Ovary (tissue), 9 donors: ENCODE results near the gene LILRB1. TPM values are rescaled to one million over a fixed set of nuclear protein-coding genes. Genes with fewer than 3 reads are reported as not detected.

Experiments
- DNase-seq, 5 donors: peaks; one replicate each; pipeline ENCODE4 v3.0.0-alpha.2; 2019 to 2020
- H3K27ac ChIP-seq, 2 donors: fragments of 200-600 bp; one replicate each; pipeline versions ENCODE4 v1.5.1 to v1.8.0; 2019 to 2022
- H3K27me3 ChIP-seq: fragments of 200-600 bp; one replicate; pipeline ENCODE4 v1.8.0; 2022
- H3K36me3 ChIP-seq: fragments of 200-600 bp; sonication (generic); one replicate; pipeline ENCODE4 v1.5.1; 2019
- H3K4me1 ChIP-seq: one replicate; pipeline ENCODE4 v1.8.1; 2013; ENCODE audit warnings: mild to moderate bottlenecking, moderate library complexity; ENCODE audit not compliant: insufficient read depth
- H3K4me3 ChIP-seq: fragments of 200-600 bp; sonication (generic); one replicate; pipeline ENCODE4 v1.5.1; 2017
- H3K9me3 ChIP-seq, 2 donors: fragments of 200-600 bp in 1 of 2; sonication (generic) in 1 of 2; one replicate each; pipeline versions ENCODE4 v1.5.1 to v1.8.1; 2013 to 2019; ENCODE audit warnings: mild to moderate bottlenecking in 1 of 2, moderate library complexity in 1 of 2
- EP300 ChIP-seq: sonication (generic); formaldehyde crosslinking; IDR thresholded peaks from one replicate; pipeline ENCODE4 v1.6.1; 2017; ENCODE audit warnings: antibody characterized with exemption
- POLR2A ChIP-seq: fragments of 450-650 bp; IDR thresholded peaks from one replicate; pipeline ENCODE4 v1.6.1; 2017; ENCODE audit warnings: antibody characterized with exemption, mild to moderate bottlenecking, moderate library complexity
- WGBS, 3 donors: extraction: QIAGEN DNeasy Blood & Tissue Kit in 1 of 3; methylation state at CpG; one replicate each; pipeline versions ENCODE4 v1.1.5 to v1.1.7; 2013 to 2017; 5-methylcytosine and 5-hydroxymethylcytosine counted together
- intact Hi-C, 4 donors: fragments of 100-400 bp; cut with DNase I; formaldehyde crosslinking; loops; one replicate each; pipeline versions ENCODE4 v1.11.0 to v1.15.1; 2022 to 2023
- polyA plus RNA-seq, 2 donors: library from polyadenylated mRNA; stranded (reverse); fragments of 200-250 nt in 1 of 2; fragments of 350-450 nt in 1 of 2; fragmentation: Illumina TruSeq in 1 of 2; extraction: RNeasy Lipid Tissue Mini Kit (QIAGEN cat#74804) in 1 of 2; gene quantifications; one replicate each; pipeline ENCODE4 v1.2.3, GENCODE V29; 2013 to 2014
- total RNA-seq, 7 donors: library from RNA; depleted of rRNA in 2 of 7; stranded (reverse); fragments of >200 nt in 2 of 7; fragmentation: NEBNext Ultra II Directional in 3 of 7; extraction: Animal tissue kit (Norgen Biotek cat#: 25700) in 3 of 7; gene quantifications; one replicate each; pipeline versions ENCODE4 v1.1.0 to v1.2.4, GENCODE V29; 2016 to 2023
- TF ChIP-seq, protein P1 (sequence below), 3 donors: fragments of 450-650 bp in 2 of 3; fragments of 200-600 bp in 1 of 3; IDR thresholded peaks; one replicate each; pipeline versions ENCODE4 v1.5.1 to v1.8.0; 2016 to 2022; ENCODE audit warnings: antibody characterized with exemption in 3 of 3, mild to moderate bottlenecking in 1 of 3
- donor health status: DM: no; HTN: no; CAD: no; lungs with moderate emphysema.
- donor health status: DM: no; HTN: no; CAD: no.
- donor health status: Bipolar disorder and iron deficiency.
- donor health status: DM: yes; HTN: yes; CAD: no.
- donor health status: DM: no; HTN: no; CAD: no.
- donor health status: DM: yes; HTN: yes; CAD: no.

LILRB1 gene
- total and polyA plus RNA-seq, 9 donors = 0.60 to 12.1 (median 1.6) TPM

DNA sequence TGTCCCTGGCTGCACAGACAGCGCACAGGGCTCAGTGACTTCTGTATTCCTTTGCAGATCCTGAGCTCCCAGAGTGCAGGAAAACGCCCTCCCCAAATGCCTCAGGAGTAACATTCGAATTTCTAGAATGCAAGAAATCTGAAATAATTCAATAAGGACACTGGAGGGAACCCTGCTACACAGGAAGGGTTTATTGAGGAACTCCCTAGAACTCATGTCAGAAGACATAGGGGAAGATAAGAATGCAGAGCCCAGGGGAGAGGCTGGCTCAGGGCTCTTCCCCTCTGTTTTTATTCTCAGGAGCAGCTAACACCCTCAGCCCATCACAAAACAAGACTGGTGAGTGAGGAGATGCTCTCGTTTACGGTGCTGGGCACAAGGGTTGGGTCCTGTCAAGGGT is 30.1 kb upstream of the LILRB1 start:
- 60 to 69% (median 61%) methylated on average over 5 of the region's 5 CpGs for WGBS, 3 donors
- intact Hi-C loops = no loop called here
- no peak overlapping the region for H3K4me3 ChIP-seq
- H3K9me3 ChIP-seq = no peaks in the 10 kb centered on the region
- no peaks in the 10 kb centered on the region for H3K36me3 ChIP-seq
- H3K27me3 ChIP-seq = no peaks in the 10 kb centered on the region
- no peaks in the 10 kb centered on the region for H3K4me1 ChIP-seq
- TF ChIP-seq, protein P1, sequence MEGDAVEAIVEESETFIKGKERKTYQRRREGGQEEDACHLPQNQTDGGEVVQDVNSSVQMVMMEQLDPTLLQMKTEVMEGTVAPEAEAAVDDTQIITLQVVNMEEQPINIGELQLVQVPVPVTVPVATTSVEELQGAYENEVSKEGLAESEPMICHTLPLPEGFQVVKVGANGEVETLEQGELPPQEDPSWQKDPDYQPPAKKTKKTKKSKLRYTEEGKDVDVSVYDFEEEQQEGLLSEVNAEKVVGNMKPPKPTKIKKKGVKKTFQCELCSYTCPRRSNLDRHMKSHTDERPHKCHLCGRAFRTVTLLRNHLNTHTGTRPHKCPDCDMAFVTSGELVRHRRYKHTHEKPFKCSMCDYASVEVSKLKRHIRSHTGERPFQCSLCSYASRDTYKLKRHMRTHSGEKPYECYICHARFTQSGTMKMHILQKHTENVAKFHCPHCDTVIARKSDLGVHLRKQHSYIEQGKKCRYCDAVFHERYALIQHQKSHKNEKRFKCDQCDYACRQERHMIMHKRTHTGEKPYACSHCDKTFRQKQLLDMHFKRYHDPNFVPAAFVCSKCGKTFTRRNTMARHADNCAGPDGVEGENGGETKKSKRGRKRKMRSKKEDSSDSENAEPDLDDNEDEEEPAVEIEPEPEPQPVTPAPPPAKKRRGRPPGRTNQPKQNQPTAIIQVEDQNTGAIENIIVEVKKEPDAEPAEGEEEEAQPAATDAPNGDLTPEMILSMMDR (IDR thresholded peaks at IDR 0.05) = no peak
- TF ChIP-seq POLR2A (no peak), EP300 (no peak)
- no peak overlapping the region for H3K27ac ChIP-seq
- no peak for DNase-seq

DNA sequence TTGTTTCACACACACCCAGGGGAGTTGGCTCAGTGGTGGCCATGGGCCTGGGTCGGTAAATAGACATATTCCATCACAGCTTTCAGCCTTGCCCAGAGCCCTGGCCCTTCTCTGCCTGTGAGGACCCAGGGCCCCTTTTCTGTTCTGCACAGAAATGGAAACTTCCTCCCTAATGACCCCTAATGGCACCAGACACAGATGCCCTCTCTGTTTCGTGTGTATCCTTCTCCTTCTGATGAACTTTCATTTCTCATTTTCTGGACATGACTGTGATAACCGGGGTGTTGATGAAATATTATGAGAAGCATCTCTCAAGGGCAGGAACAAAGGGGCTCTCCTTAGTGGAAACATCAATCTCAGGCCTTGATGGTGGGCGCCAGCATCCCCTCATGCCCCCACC is 24.1 kb upstream of the LILRB1 start:
- TF ChIP-seq EP300 (no peak), POLR2A (no peak)
- TF ChIP-seq, protein P1 (IDR thresholded peaks at IDR 0.05) = no peak
- intact Hi-C loops = no loop called here
- H3K36me3 ChIP-seq = no peaks in the 10 kb centered on the region
- no peak overlapping the region for H3K4me3 ChIP-seq
- no peaks in the 10 kb centered on the region for H3K27me3 ChIP-seq
- WGBS, 3 donors = 36 to 60% (median 56%) methylated on average over 4 of the region's 4 CpGs
- H3K4me1 ChIP-seq = no peaks in the 10 kb centered on the region
- no peaks in the 10 kb centered on the region for H3K9me3 ChIP-seq
- DNase-seq = no peak
- H3K27ac ChIP-seq = no peak overlapping the region

DNA sequence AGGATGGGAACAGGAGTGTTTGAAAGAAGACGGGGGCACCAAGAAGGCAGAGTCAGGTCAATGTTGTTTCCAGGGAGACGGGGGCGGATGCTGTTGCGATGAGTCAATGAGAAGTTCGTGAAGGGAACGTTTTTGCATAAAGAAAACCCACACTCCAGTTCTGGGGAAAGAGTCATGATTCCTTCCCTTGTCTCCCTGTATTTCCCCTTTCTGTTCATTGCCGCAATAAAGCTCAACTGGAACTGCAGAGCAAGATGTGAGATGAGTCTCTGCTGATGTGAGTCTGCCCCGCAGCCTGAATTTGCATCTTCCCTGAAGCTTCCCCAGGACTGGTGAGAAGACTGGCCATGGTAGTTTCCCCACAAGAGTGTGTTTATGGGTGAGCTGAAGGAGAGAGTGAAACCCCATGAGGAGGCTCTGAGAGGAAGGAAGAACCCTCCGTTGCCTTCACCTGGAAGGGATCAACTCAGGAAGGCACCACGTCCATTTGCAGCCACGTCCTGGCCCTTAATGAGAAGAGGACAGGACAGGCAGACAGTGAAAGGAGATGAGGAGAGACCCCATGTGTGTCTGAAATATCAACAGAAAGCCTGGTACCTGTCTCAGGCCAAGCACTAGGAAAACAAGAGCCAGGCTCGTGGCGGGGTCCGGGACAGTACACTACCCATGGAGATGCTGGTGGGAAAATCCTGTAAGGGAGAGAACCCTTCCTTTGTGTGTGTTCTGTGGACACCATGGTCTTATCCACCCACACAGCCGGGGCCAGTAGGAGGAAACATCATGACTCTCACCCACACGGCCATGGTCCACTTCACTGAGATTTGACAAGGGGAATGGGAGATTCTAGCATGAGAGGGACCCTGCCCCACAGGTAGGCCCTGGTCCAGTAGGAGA is 23.1 kb upstream of the LILRB1 start:
- no peak overlapping the region for H3K27ac ChIP-seq
- H3K36me3 ChIP-seq = no peaks in the 10 kb centered on the region
- intact Hi-C loops = no loop called here
- TF ChIP-seq, protein P1 (IDR thresholded peaks at IDR 0.05) = no peak
- no peak for TF ChIP-seq EP300
- TF ChIP-seq POLR2A = no peak
- no peaks in the 10 kb centered on the region for H3K9me3 ChIP-seq
- no peak for DNase-seq
- H3K27me3 ChIP-seq = no peaks in the 10 kb centered on the region
- no peaks in the 10 kb centered on the region for H3K4me1 ChIP-seq
- no peak overlapping the region for H3K4me3 ChIP-seq
- 72 to 78% (median 76%) methylated on average over 16 of the region's 16 CpGs for WGBS, 3 donors

DNA sequence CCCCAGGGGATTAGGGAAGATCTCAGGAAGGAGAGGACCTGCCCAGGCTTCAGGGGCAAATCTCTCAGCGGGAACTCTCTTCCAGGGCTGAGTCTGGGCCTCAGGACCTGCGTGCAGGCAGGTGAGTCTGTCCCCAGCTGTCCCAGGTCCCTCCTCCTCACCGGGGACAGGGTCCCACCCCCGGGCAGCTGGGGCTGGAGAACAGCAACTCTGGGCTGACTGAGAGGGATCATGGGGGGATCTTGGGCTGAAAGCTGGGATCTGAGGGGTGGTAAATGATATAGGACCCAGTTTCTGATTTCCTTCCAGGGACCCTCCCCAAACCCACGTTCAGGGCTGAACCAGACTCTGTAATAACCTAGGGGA is 22.5 kb upstream of the LILRB1 start:
- intact Hi-C loops = no loop called here

More for the DNA sequence above, 22.5 kb upstream of the LILRB1 start:
- H3K36me3 ChIP-seq = no peaks in the 10 kb centered on the region
- no peaks in the 10 kb centered on the region for H3K27me3 ChIP-seq
- no peak overlapping the region for H3K4me3 ChIP-seq
- TF ChIP-seq POLR2A (no peak), EP300 (no peak)
- TF ChIP-seq, protein P1 (IDR thresholded peaks at IDR 0.05) = no peak
- no peaks in the 10 kb centered on the region for H3K4me1 ChIP-seq
- no peak overlapping the region for H3K27ac ChIP-seq
- H3K9me3 ChIP-seq = no peaks in the 10 kb centered on the region
- WGBS, 3 donors = 66 to 80% (median 70%) methylated on average over 5 of the region's 5 CpGs
- DNase-seq = no peak
